Caco-2 (cell line): ENCODE measurements around the gene GDF7. TPM values are rescaled to one million over a fixed set of nuclear protein-coding genes. Genes with fewer than 3 reads are reported as not detected.

ENCODE experiments used
- BruUV-seq: library from RNA; stranded (reverse); fragments of 400-500 nt; replicated peaks from 2 replicates; lab custom pipeline; 2021; lab: Mats Ljungman, UMichigan
- CTCF ChIA-PET: fragments of 300-600 bp; sonication (Branson Sonifier 250); formaldehyde crosslinking; loops from one replicate; lab custom pipeline; 2022; ENCODE audit warnings: antibody characterized with exemption; lab: Charles Lee
- POLR2A ChIA-PET: fragments of 300-600 bp; sonication (Branson Sonifier 250); formaldehyde crosslinking; loops from one replicate; lab custom pipeline; 2022; ENCODE audit warnings: antibody characterized with exemption; lab: Charles Lee
- DNase-seq, 2 experiments: peaks; one replicate each; pipeline versions ENCODE4 v3.0.0 to v3.0.0-alpha.2; 2020 to 2022
- H3K27me3 ChIP-seq: replicated peaks from 2 replicates; pipeline ENCODE4 v1.6.0; 2011; ENCODE audit warnings: low read length; ENCODE audit not compliant: control insufficient read depth, insufficient read depth
- H3K36me3 ChIP-seq: 2 replicates; pipeline ENCODE4 v1.5.1; 2011; ENCODE audit warnings: low read length; ENCODE audit not compliant: control insufficient read depth, insufficient read depth
- H3K4me1 ChIP-seq: fragments of 250-450 bp; sonication (Bioruptor Pico); 2 replicates; pipeline ENCODE4 v1.5.1; 2020; ENCODE audit warnings: mild to moderate bottlenecking
- H3K4me3 ChIP-seq: 2 replicates; pipeline ENCODE4 v1.5.1; 2011; ENCODE audit warnings: low read depth, mild to moderate bottlenecking, control low read depth, low read length
- H3K9me3 ChIP-seq: fragments of 250-450 bp; sonication (Bioruptor Pico); 2 replicates; pipeline ENCODE4 v1.5.1; 2020; ENCODE audit warnings: mild to moderate bottlenecking, moderate library complexity
- H3K27ac Mint-ChIP-seq: one replicate; pipeline ENCODE4 v1.8.0; 2022; ENCODE audit warnings: mixed read lengths; ENCODE audit not compliant: unreplicated experiment
- H3K27me3 Mint-ChIP-seq: one replicate; pipeline ENCODE4 v1.8.0; 2022; ENCODE audit warnings: mixed read lengths; ENCODE audit not compliant: insufficient read depth, unreplicated experiment
- H3K36me3 Mint-ChIP-seq: one replicate; pipeline ENCODE4 v1.8.0; 2022; ENCODE audit warnings: mild to moderate bottlenecking, mixed read lengths; ENCODE audit not compliant: insufficient read depth, unreplicated experiment
- H3K4me1 Mint-ChIP-seq: one replicate; pipeline ENCODE4 v1.8.0; 2022; ENCODE audit warnings: low read depth, mixed read lengths; ENCODE audit not compliant: unreplicated experiment
- H3K4me3 Mint-ChIP-seq: one replicate; pipeline ENCODE4 v1.8.0; 2022; ENCODE audit warnings: mild to moderate bottlenecking, moderate library complexity, mixed read lengths; ENCODE audit not compliant: unreplicated experiment
- H3K9me3 Mint-ChIP-seq: one replicate; pipeline ENCODE4 v1.8.0; 2022; ENCODE audit warnings: mixed read lengths; ENCODE audit not compliant: unreplicated experiment
- intact Hi-C: fragments of 100-400 bp; cut with micrococcal nuclease; formaldehyde crosslinking; loops from one replicate; pipeline ENCODE4 v1.10.0; 2022; ENCODE audit not compliant: unreplicated experiment
- total RNA-seq: library from RNA; stranded (reverse); gene quantifications from 2 replicates; pipeline ENCODE4 v1.2.3, GENCODE V29; 2022
- TF ChIP-seq, protein P1 (sequence below), 2 experiments: fragments of 200-600 bp in 1 of 2; IDR thresholded peaks; 1 replicate in 1 of 2; 2 replicates in 1 of 2; pipeline versions ENCODE4 v1.5.1 to v1.8.0; 2011 to 2022; ENCODE audit warnings: antibody characterized with exemption in 1 of 2, control low read depth in 1 of 2, inconsistent platforms in 1 of 2, low read depth in 1 of 2, low read length in 1 of 2, mild to moderate bottlenecking in 1 of 2, moderate library complexity in 1 of 2; ENCODE audit not compliant: insufficient read depth in 1 of 2, severe bottlenecking in 1 of 2, unreplicated experiment in 1 of 2

Gene GDF7
- total RNA-seq, 1 experiment from 2014 or later, result 1.7 TPM

DNA sequence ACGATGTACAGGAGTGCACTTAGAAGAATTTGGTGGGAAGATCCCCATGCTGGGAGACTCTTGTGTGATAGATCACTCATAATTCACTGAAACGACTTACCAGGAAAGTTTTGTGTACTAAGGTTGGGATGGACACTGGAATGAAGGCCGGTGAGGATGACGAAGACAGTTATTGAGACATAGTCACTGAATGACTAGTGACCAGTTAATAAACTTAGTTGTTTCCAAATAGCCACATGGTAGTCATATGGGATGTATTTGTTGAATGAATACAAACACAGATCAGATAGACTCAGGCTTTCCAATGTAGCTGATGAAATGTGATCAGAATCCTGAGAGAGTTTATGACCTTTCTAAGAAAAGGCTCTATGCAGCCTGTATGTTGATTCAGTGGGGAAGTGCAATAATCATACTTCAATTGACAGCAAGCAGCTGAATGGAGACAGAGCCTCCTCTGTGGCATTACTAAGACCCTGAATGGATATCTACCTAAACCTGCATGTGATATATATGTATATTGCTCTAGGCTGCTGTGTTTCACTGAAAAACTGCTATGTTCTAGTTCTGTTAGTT lies 20.4 kb downstream of the GDF7 start:
- no peaks in the 10 kb centered on the region for H3K9me3 Mint-ChIP-seq
- H3K27ac Mint-ChIP-seq, result no peak overlapping the region
- no peaks in the 10 kb centered on the region for H3K4me1 Mint-ChIP-seq
- Histone ChIP-seq H3K36me3 (peaks cover 2% of the 10 kb centered on the region; the same call in 1 of the 2 replicates), H3K27me3 (no peaks in the 10 kb centered on the region), H3K4me1 (no peaks in the 10 kb centered on the region), H3K4me3 (no peak overlapping the region), H3K9me3 (no peaks in the 10 kb centered on the region)
- no peak overlapping the region for H3K4me3 Mint-ChIP-seq
- ChIA-PET CTCF (no interaction called here), POLR2A (interaction anchor here (0.6 kb wide), 1 partner anchor 309 kb away, joined by 3 read pairs; no protein-coding TSS in a partner anchor)
- no TSS peak for BruUV-seq
- peaks cover 40% of the 10 kb centered on the region for H3K36me3 Mint-ChIP-seq
- intact Hi-C loops, result no loop called here
- no peak for DNase-seq
- no peaks in the 10 kb centered on the region for H3K27me3 Mint-ChIP-seq
- TF ChIP-seq, protein P1, sequence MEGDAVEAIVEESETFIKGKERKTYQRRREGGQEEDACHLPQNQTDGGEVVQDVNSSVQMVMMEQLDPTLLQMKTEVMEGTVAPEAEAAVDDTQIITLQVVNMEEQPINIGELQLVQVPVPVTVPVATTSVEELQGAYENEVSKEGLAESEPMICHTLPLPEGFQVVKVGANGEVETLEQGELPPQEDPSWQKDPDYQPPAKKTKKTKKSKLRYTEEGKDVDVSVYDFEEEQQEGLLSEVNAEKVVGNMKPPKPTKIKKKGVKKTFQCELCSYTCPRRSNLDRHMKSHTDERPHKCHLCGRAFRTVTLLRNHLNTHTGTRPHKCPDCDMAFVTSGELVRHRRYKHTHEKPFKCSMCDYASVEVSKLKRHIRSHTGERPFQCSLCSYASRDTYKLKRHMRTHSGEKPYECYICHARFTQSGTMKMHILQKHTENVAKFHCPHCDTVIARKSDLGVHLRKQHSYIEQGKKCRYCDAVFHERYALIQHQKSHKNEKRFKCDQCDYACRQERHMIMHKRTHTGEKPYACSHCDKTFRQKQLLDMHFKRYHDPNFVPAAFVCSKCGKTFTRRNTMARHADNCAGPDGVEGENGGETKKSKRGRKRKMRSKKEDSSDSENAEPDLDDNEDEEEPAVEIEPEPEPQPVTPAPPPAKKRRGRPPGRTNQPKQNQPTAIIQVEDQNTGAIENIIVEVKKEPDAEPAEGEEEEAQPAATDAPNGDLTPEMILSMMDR (IDR thresholded peaks at IDR 0.05; ENCODE audit: insufficient read depth in 1 of 2, low read depth in 1 of 2, low read length in 1 of 2, severe bottlenecking in 1 of 2, unreplicated experiment in 1 of 2), result no peak

DNA sequence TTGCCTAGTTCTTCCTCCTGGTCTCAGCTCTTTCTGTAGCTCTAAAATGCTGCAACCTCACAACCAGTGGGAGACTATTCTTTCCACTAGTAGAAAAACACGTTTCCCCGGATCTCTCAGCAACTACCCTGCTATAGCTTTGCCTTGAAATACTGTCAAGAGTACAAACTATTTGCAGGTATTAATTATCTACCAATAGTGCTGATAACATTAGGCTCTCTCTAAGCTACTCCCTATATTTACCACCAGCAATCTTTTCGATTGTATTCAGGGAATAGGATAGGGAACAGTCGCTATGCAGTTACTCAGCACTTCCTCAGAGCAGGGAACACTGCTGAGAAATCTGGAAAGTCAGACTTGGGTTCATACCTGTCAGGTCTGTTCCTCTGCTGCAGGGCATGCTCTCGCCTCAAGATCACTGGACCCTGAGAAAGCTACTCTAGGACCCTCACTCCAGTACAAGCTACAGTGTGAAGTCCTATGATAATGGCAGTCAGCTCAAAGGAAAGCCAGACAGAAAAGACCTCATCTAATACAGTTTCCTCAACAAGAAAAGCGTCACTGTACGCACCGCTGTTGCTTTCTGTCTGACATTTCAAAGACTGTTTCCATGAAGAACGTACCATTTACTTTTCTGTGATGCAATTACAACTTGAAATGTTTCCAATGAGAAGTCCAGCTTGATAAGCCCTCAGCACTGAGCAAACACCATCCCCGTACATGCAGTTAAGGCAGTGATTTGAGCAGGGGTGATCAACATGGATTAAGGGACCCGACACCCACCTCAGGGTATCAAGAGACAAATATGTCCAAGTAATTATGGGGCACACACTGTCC lies 22.7 kb downstream of the GDF7 start:
- intact Hi-C loops, result no loop called here
- no peak overlapping the region for H3K4me3 ChIP-seq
- H3K4me1 Mint-ChIP-seq, result no peaks in the 10 kb centered on the region
- BruUV-seq, result no TSS peak
- TF ChIP-seq, protein P1 (IDR thresholded peaks at IDR 0.05; ENCODE audit: insufficient read depth in 1 of 2, low read depth in 1 of 2, low read length in 1 of 2, severe bottlenecking in 1 of 2, unreplicated experiment in 1 of 2), result no peak
- H3K4me3 Mint-ChIP-seq, result no peak overlapping the region
- ChIA-PET POLR2A (no interaction called here), CTCF (no interaction called here)
- H3K36me3 Mint-ChIP-seq, result peaks cover 26% of the 10 kb centered on the region
- H3K9me3 Mint-ChIP-seq, result no peaks in the 10 kb centered on the region
- H3K27me3 ChIP-seq, result no peaks in the 10 kb centered on the region
- H3K27me3 Mint-ChIP-seq, result no peaks in the 10 kb centered on the region
- H3K27ac Mint-ChIP-seq, result no peak overlapping the region
- DNase-seq, result no peak
- H3K4me1 ChIP-seq, result no peaks in the 10 kb centered on the region
- H3K36me3 ChIP-seq, result peaks cover 4% of the 10 kb centered on the region
- H3K9me3 ChIP-seq, result no peaks in the 10 kb centered on the region

DNA sequence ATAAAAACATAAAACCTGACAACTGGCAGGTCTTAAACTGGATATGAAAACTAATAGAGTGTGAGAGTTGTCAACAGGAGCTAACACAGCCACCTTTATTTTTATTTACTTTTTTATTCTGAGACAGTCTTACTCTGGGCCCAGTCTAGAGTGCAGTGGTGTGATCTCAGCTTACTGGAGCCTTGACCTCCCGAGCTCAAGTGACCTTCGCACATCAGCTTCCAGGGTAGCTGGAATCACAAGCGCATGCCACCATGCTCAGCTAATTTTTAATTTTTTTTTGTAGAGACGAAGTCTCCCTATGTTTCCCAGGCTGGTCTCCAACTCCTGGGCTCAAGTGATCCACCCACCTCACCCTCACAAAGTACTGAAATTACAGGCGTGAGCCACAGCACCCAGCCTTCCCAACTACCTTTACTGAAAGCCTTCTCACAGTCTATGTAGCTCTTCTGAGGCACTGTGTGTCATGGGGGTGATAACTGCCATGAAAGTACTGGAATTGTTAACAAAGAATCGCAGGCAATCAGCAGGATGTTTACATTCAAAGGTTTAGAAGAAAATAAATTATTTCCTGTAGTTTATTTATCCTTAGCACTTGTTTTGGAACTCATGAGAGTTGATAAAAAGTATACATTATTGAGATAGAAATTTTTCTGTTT lies 24.3 kb downstream of the GDF7 start:
- Mint-ChIP-seq H3K9me3 (no peaks in the 10 kb centered on the region), H3K27me3 (no peaks in the 10 kb centered on the region), H3K27ac (no peak overlapping the region), H3K36me3 (peaks cover 26% of the 10 kb centered on the region), H3K4me1 (no peaks in the 10 kb centered on the region), H3K4me3 (no peak overlapping the region)
- intact Hi-C loops, result no loop called here
- DNase-seq, result no peak
- POLR2A ChIA-PET, result no interaction called here
- CTCF ChIA-PET, result no interaction called here
- TF ChIP-seq, protein P1 (IDR thresholded peaks at IDR 0.05; ENCODE audit: insufficient read depth in 1 of 2, low read depth in 1 of 2, low read length in 1 of 2, severe bottlenecking in 1 of 2, unreplicated experiment in 1 of 2), result no peak
- Histone ChIP-seq H3K9me3 (no peaks in the 10 kb centered on the region), H3K4me1 (no peaks in the 10 kb centered on the region), H3K27me3 (no peaks in the 10 kb centered on the region), H3K4me3 (no peak overlapping the region), H3K36me3 (peaks cover 4% of the 10 kb centered on the region)
- no TSS peak for BruUV-seq
